Measurements from ENCODE around the gene FAM53B.

DNA sequence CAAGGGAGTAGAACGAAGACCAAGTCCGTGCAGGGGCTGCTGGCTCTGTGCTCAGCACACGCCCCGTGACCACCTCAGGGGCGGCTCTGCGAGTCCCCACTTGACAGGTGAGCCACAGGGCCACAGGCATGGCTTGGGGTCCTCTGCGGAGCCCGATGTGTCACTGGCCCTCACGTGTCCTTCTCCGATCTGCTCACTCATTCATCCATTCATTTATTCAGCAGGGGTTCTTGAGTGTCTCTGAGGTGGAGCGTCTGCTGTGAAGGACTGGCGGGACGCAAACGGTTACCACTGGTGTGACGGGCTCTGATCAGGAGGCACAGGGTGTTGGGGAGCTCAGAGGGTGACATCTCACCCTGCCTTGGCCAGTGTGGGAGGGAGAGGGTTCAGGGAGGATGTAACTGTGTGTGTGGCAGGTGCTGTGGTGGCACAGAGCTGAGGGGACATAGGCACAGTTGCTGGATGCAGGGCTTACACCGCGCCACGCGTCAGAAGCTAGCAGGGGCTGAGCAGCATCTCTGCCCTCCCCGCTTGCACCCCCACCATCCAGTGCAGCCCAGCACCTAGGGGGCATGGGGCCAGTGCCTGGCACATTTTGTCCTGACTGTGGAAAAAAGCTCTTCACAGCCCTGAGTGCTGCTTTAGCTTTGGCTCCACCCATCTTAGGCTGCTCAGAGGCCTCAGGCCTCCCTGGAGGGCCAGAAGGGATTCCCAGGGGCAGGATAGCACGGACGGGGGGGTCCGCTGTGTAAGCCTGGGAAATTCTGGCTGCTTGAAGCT lies 165.8 kb downstream of the FAM53B start:
- TF ChIP-seq, protein P1, sequence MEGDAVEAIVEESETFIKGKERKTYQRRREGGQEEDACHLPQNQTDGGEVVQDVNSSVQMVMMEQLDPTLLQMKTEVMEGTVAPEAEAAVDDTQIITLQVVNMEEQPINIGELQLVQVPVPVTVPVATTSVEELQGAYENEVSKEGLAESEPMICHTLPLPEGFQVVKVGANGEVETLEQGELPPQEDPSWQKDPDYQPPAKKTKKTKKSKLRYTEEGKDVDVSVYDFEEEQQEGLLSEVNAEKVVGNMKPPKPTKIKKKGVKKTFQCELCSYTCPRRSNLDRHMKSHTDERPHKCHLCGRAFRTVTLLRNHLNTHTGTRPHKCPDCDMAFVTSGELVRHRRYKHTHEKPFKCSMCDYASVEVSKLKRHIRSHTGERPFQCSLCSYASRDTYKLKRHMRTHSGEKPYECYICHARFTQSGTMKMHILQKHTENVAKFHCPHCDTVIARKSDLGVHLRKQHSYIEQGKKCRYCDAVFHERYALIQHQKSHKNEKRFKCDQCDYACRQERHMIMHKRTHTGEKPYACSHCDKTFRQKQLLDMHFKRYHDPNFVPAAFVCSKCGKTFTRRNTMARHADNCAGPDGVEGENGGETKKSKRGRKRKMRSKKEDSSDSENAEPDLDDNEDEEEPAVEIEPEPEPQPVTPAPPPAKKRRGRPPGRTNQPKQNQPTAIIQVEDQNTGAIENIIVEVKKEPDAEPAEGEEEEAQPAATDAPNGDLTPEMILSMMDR (IDR thresholded peaks at IDR 0.05 in 4 of 5, conservative IDR thresholded peaks at IDR 0.05 in 1 of 5) = no peak
- no peak for TF ChIP-seq POLR2A (IDR thresholded peaks at IDR 0.05)

Measured in gastrocnemius medialis (tissue), 4 donors.